ENCODE data around the gene NEGR1.

NEGR1 gene

GRCh38 chr1:72023063-72023930, 259.0 kb downstream of the NEGR1 start:
- H3K4me3 ChIP-seq (ENCODE audit: low read length), result no peak overlapping the region
- no peak for DNase-seq (ENCODE audit: low read depth)
- TF ChIP-seq, protein P1, sequence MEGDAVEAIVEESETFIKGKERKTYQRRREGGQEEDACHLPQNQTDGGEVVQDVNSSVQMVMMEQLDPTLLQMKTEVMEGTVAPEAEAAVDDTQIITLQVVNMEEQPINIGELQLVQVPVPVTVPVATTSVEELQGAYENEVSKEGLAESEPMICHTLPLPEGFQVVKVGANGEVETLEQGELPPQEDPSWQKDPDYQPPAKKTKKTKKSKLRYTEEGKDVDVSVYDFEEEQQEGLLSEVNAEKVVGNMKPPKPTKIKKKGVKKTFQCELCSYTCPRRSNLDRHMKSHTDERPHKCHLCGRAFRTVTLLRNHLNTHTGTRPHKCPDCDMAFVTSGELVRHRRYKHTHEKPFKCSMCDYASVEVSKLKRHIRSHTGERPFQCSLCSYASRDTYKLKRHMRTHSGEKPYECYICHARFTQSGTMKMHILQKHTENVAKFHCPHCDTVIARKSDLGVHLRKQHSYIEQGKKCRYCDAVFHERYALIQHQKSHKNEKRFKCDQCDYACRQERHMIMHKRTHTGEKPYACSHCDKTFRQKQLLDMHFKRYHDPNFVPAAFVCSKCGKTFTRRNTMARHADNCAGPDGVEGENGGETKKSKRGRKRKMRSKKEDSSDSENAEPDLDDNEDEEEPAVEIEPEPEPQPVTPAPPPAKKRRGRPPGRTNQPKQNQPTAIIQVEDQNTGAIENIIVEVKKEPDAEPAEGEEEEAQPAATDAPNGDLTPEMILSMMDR (IDR thresholded peaks at IDR 0.05; ENCODE audit: insufficient read depth, low read depth, low read length, missing control alignments), result no peak

DNA sequence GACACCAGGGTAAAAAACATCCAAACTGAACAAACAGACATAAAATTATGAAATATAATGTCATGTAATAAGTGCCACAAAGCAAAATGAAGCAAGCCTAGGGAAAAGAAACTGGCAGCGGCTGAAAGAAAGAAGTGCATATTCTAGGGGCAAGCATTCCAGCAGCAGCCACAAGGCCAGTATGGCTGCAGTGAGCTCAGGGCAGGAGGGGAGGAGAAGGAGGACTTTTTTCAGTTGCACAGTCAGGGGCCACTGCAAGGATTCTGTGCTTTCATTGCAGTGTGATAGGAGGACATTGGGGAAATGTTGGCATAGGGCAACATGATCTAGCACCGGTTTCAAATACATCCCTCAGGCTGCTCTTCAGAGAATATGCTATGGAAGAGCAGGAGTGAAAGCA, 263.8 kb downstream of the NEGR1 start:
- DNase-seq (ENCODE audit: low read depth), result no peak
- no peak overlapping the region for H3K4me3 ChIP-seq (ENCODE audit: low read length)
- TF ChIP-seq, protein P1 (IDR thresholded peaks at IDR 0.05; ENCODE audit: insufficient read depth, low read depth, low read length, missing control alignments), result no peak

GRCh38 chr1:72015006-72015405, 267.3 kb downstream of the NEGR1 start:
- no peak overlapping the region for H3K4me3 ChIP-seq (ENCODE audit: low read length)
- DNase-seq (ENCODE audit: low read depth), result no peak
- TF ChIP-seq, protein P1 (IDR thresholded peaks at IDR 0.05; ENCODE audit: insufficient read depth, low read depth, low read length, missing control alignments), result no peak

GRCh38 chr1:72013161-72013560, 269.2 kb downstream of the NEGR1 start:
- DNase-seq (ENCODE audit: low read depth), result no peak
- H3K4me3 ChIP-seq (ENCODE audit: low read length), result no peak overlapping the region
- TF ChIP-seq, protein P1 (IDR thresholded peaks at IDR 0.05; ENCODE audit: insufficient read depth, low read depth, low read length, missing control alignments), result no peak

- no peak for DNase-seq (ENCODE audit: low read depth)
- H3K4me3 ChIP-seq (ENCODE audit: low read length), result no peak overlapping the region
- TF ChIP-seq, protein P1 (IDR thresholded peaks at IDR 0.05; ENCODE audit: insufficient read depth, low read depth, low read length, missing control alignments), result no peak
These were observed 270.6 kb downstream of the NEGR1 start for GRCh38 chr1:72011721-72012120.

- TF ChIP-seq, protein P1 (IDR thresholded peaks at IDR 0.05; ENCODE audit: insufficient read depth, low read depth, low read length, missing control alignments), result no peak
- no peak overlapping the region for H3K4me3 ChIP-seq (ENCODE audit: low read length)
- peak; percentile 14 for DNase-seq (ENCODE audit: low read depth)
These were observed 272.3 kb downstream of the NEGR1 start for GRCh38 chr1:72010094-72010431.
